PC-9 (cell line): ENCODE data around the gene FSTL1. TPM values are rescaled to one million over a fixed set of nuclear protein-coding genes. Genes with fewer than 3 reads are reported as not detected.

Source experiments
- BruUV-seq: library from RNA; stranded (reverse); fragments of 400-500 nt; replicated peaks from 2 replicates; lab custom pipeline; 2021; lab: Mats Ljungman, UMichigan
- CTCF ChIA-PET: fragments of 300-600 bp; sonication (Branson Sonifier 250); formaldehyde crosslinking; loops from one replicate; lab custom pipeline; 2022; ENCODE audit warnings: antibody characterized with exemption; lab: Charles Lee
- POLR2A ChIA-PET: fragments of 300-600 bp; sonication (Branson Sonifier 250); formaldehyde crosslinking; loops from one replicate; lab custom pipeline; 2022; ENCODE audit warnings: antibody characterized with exemption; ENCODE audit not compliant: unreplicated experiment; lab: Charles Lee
- DNase-seq, 2 experiments: peaks; one replicate each; pipeline versions ENCODE4 v3.0.0 to v3.0.0-alpha.2; 2015 to 2022; ENCODE audit warnings: mixed read lengths in 1 of 2
- H2AFZ ChIP-seq: fragments of 200-600 bp; sonication (generic); 2 replicates; pipeline ENCODE4 v1.8.1; 2017; ENCODE audit warnings: antibody characterized with exemption
- H3F3A ChIP-seq: fragments of 200-600 bp; sonication (generic); 2 replicates; pipeline ENCODE4 v1.8.1; 2017; ENCODE audit warnings: antibody characterized with exemption, mild to moderate bottlenecking, low read depth; ENCODE audit not compliant: insufficient read depth
- H3K27ac ChIP-seq: fragments of 200-600 bp; sonication (generic); 2 replicates; pipeline ENCODE4 v1.6.1; 2016; ENCODE audit warnings: mixed run types
- H3K27me3 ChIP-seq: fragments of 200-600 bp; sonication (generic); 2 replicates; pipeline ENCODE4 v1.6.1; 2016; ENCODE audit warnings: low read depth, mixed run types; ENCODE audit not compliant: insufficient read depth
- H3K36me3 ChIP-seq: fragments of 200-600 bp; sonication (generic); 2 replicates; pipeline ENCODE4 v1.6.1; 2016; ENCODE audit warnings: low read depth, mixed run types
- H3K4me1 ChIP-seq: fragments of 200-600 bp; sonication (generic); replicated peaks from 2 replicates; pipeline ENCODE4 v1.6.1; 2016; ENCODE audit warnings: mixed run types; ENCODE audit not compliant: insufficient read depth
- H3K4me2 ChIP-seq: fragments of 200-600 bp; sonication (generic); 2 replicates; pipeline ENCODE4 v1.6.1; 2017; ENCODE audit warnings: mixed run types
- H3K4me3 ChIP-seq: fragments of 200-600 bp; sonication (generic); 2 replicates; pipeline ENCODE4 v1.6.1; 2016; ENCODE audit warnings: mixed run types
- H3K79me2 ChIP-seq: fragments of 200-600 bp; sonication (generic); 2 replicates; pipeline ENCODE4 v1.6.1; 2017; ENCODE audit warnings: low read depth, mixed run types
- H3K9me2 ChIP-seq: fragments of 200-600 bp; sonication (generic); 2 replicates; pipeline ENCODE4 v1.8.1; 2017; ENCODE audit warnings: mild to moderate bottlenecking; ENCODE audit not compliant: insufficient read depth
- H3K9me3 ChIP-seq: fragments of 200-600 bp; sonication (generic); 2 replicates; pipeline ENCODE4 v1.8.1; 2016; ENCODE audit warnings: low read depth; ENCODE audit not compliant: insufficient read depth
- H4K20me1 ChIP-seq: fragments of 200-600 bp; sonication (generic); 2 replicates; pipeline ENCODE4 v1.8.1; 2017; ENCODE audit not compliant: insufficient read depth
- EZH2 ChIP-seq: fragments of 200-600 bp; sonication (generic); IDR thresholded peaks from 2 replicates; pipeline ENCODE4 v1.8.0; 2017; ENCODE audit warnings: antibody characterized with exemption, low read depth
- intact Hi-C: fragments of 100-400 bp; cut with micrococcal nuclease; formaldehyde crosslinking; loops from one replicate; pipeline ENCODE4 v1.10.0; 2022; ENCODE audit not compliant: unreplicated experiment
- total RNA-seq: library from RNA; stranded (reverse); gene quantifications from 2 replicates; pipeline ENCODE4 v1.2.3, GENCODE V29; 2021
- TF ChIP-seq, protein P1 (sequence below): fragments of 200-600 bp; sonication (generic); conservative IDR thresholded peaks from 2 replicates; pipeline ENCODE4 v1.6.1; 2017; ENCODE audit warnings: mixed run types, antibody characterized with exemption, mild to moderate bottlenecking, moderate library complexity

Gene FSTL1
- total RNA-seq, 1 experiment from 2014 or later, result 225 TPM

DNA sequence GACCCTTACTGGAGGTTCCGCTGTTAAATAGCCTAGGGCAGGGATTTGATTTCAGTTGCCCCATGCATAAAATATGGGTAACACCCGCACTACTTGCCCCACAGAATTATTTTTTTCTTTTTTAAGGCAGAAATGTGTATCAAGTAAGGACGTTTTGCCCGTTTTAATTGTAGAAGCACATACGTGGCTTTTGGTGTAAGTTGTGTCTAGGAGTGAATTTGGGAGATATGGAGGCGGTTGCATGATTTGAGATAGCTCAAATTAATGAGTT is 101.0 kb downstream of the FSTL1 start:
- Histone ChIP-seq H3K79me2 (peaks cover 44% of the 10 kb centered on the region), H3F3A (peaks cover 9% of the 10 kb centered on the region), H4K20me1 (peaks cover 2% of the 10 kb centered on the region), H3K9me3 (no peaks in the 10 kb centered on the region), H3K4me2 (peak overlapping the region; percentile 93), H3K36me3 (no peaks in the 10 kb centered on the region; the same call in 1 of the 2 replicates), H3K27ac (peak overlapping the region; percentile 60), H3K4me3 (peak overlapping the region; percentile 82), H3K9me2 (no peaks in the 10 kb centered on the region), H2AFZ (peak overlapping the region; percentile 95), H3K4me1 (peaks cover 25% of the 10 kb centered on the region), H3K27me3 (no peaks in the 10 kb centered on the region)
- ChIA-PET CTCF (interaction anchor here (0.7 to 1.5 kb wide), 2 partner anchors 192 to 209 kb away, joined by 4 to 6 read pairs; no protein-coding TSS in a partner anchor), POLR2A (interaction anchor here (0.6 to 1.1 kb wide), 5 partner anchors 85 to 1091 kb away, joined by 4 to 9 read pairs (median 5); no protein-coding TSS in a partner anchor)
- TF ChIP-seq, protein P1, sequence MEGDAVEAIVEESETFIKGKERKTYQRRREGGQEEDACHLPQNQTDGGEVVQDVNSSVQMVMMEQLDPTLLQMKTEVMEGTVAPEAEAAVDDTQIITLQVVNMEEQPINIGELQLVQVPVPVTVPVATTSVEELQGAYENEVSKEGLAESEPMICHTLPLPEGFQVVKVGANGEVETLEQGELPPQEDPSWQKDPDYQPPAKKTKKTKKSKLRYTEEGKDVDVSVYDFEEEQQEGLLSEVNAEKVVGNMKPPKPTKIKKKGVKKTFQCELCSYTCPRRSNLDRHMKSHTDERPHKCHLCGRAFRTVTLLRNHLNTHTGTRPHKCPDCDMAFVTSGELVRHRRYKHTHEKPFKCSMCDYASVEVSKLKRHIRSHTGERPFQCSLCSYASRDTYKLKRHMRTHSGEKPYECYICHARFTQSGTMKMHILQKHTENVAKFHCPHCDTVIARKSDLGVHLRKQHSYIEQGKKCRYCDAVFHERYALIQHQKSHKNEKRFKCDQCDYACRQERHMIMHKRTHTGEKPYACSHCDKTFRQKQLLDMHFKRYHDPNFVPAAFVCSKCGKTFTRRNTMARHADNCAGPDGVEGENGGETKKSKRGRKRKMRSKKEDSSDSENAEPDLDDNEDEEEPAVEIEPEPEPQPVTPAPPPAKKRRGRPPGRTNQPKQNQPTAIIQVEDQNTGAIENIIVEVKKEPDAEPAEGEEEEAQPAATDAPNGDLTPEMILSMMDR, result no peak
- TF ChIP-seq EZH2, result no peak
- intact Hi-C loops, result loop anchor here (1.0 kb wide), 2 partner anchors 210 to 255 kb away; partner anchors contain the start of gene GSK3B
- no peak for DNase-seq
- BruUV-seq, result no TSS peak

DNA sequence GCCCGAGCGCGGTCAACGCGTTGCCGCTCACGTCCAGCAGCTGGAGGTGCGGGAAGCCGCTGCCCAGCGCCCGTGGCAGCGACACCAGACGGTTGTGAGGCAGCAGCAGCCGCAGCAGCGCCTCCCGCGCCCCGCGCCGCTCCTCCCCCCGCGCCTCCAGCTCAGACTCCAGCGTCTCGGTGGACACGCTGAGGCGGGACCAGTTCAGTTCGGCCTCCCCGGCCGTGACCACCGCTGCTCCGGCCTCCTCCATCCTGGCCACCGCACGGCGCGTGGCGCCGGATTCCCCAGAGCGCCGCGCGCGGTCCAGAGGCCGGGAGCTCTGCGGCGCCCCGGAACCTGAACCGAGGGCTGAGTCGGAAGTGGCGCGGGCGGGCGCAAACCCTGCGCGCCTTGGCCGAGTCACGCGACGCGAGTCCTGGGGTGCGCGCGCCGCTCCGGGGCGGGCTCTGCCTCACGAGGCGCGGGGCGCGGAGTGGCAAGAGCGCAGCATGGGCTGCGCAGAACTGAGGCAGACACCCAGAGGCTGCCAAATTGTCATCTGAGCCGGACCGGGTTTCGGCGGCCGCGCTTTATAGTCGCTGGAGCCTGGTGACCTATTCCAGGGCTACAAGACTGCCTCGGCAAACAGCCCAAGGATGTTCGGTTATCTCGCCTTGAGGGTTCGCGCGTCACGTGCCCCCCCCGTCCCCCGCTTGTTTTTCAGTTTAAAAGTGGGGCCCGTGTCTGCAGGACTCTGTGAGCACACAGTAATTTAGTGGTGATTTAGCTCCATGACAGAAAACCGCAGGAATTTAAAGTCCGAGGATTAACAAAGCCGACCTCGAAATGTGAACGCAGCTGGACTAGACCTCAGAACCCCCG is 101.6 kb downstream of the FSTL1 start, which contains the start of gene LRRC58:
Gene LRRC58, minus strand, starts transcription at position 364 of the 864 bp plus-strand sequence. Its CDS starts 111 bp downstream, at position 253.
- intact Hi-C loops, result loop anchor here (1.0 kb wide), 2 partner anchors 210 to 255 kb away; partner anchors contain the start of gene GSK3B
- Histone ChIP-seq H3K27me3 (no peaks in the 10 kb centered on the region), H3K4me2 (peak within 1 kb of the TSS; percentile 93), H3F3A (peaks cover 9% of the 10 kb centered on the region), H3K4me1 (peaks cover 25% of the 10 kb centered on the region), H4K20me1 (peaks cover 2% of the 10 kb centered on the region), H3K9me2 (no peaks in the 10 kb centered on the region), H3K79me2 (peaks cover 50% of the 10 kb centered on the region), H2AFZ (peak within 1 kb of the TSS; percentile 95), H3K36me3 (no peaks in the 10 kb centered on the region; the same call in 1 of the 2 replicates), H3K9me3 (no peaks in the 10 kb centered on the region), H3K4me3 (peak within 1 kb of the TSS; percentile 82), H3K27ac (peak within 1 kb of the TSS; percentile 60)
- CTCF ChIA-PET, result interaction anchor here (0.7 to 1.5 kb wide), 3 partner anchors 191 to 210 kb away, joined by 4 to 6 read pairs (median 4); no protein-coding TSS in a partner anchor
- POLR2A ChIA-PET, result interaction anchor here (0.5 to 0.7 kb wide), 7 partner anchors 100 to 1091 kb away, joined by 3 to 9 read pairs (median 7); partner anchors contain the start of gene TMEM39A
- TF ChIP-seq EZH2, result no peak
- TF ChIP-seq, protein P1, result no peak; the same call in 1 of the 2 replicates
- TSS peak; percentile 92 for BruUV-seq
- DNase-seq, result peak; percentile 77 to 95
